ENCODE data around the gene PRDX3. TPM values are rescaled to one million over a fixed set of nuclear protein-coding genes. Genes with fewer than 3 reads are reported as not detected.
A peak's percentile ranks its signal among the peaks of the same experiment; 100 is the strongest.

The PRDX3 gene
- total RNA-seq, 3 donors from 2014 or later (not counting 1 experiment from before 2014, with no cell fraction given), result 12.5 to 17.4 (median 15.3) TPM

DNA sequence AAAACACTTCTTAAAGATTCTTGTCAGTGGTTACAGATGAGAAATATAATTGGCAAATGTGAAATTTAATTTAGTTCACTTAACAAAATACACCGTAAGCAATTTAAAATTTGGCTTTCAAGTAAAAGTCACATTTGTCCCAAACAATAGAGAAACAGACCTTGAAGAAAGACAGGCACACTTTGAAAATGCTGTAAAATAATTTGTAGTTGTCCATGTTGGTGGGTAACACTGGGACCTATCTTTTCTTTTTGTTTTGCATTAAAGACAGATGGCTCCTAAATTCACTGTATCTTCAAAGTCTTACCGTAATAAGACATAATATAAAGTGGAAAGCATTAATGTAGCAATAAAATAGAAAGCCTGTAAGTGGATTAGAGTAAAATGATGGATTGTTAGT lies 32.0 kb upstream of the PRDX3 start:
- Mint-ChIP-seq H3K4me3 (peak overlapping the region; percentile 28), H3K27ac (peak overlapping the region; percentile 91 to 93), H3K9me3 (no peaks in the 10 kb centered on the region), H3K4me1 (peaks cover 60 to 66% of the 10 kb centered on the region in 2 donors), H3K36me3 (no peaks in the 10 kb centered on the region), H3K27me3 (ENCODE audit: low read depth in 2 of 2) (no peaks in the 10 kb centered on the region)
- DNase-seq (no peak), ATAC-seq (no peak)
- no peak for TF ChIP-seq CTCF (IDR thresholded peaks at IDR 0.05)
- no CpG with 5 or more reads among the region's 2 CpGs for WGBS (ENCODE audit: insufficient coverage)
- Histone ChIP-seq H3K4me3 (ENCODE audit: low read length) (no peak overlapping the region), H3K27ac (ENCODE audit: low read length) (no peak overlapping the region), H3K27me3 (ENCODE audit: control insufficient read depth, insufficient read depth, low read length) (no peaks in the 10 kb centered on the region), H3K4me1 (ENCODE audit: control insufficient read depth, insufficient read depth, low read length) (peaks cover 45% of the 10 kb centered on the region), H3K9me3 (ENCODE audit: control insufficient read depth, insufficient read depth, low read length) (no peaks in the 10 kb centered on the region), H3K36me3 (ENCODE audit: control insufficient read depth, insufficient read depth, low read length) (no peaks in the 10 kb centered on the region)
- intact Hi-C loops (cut with micrococcal nuclease), result loop anchor here (1.0 kb wide), 1 partner anchor 10 kb away; no protein-coding TSS in a partner anchor

DNA sequence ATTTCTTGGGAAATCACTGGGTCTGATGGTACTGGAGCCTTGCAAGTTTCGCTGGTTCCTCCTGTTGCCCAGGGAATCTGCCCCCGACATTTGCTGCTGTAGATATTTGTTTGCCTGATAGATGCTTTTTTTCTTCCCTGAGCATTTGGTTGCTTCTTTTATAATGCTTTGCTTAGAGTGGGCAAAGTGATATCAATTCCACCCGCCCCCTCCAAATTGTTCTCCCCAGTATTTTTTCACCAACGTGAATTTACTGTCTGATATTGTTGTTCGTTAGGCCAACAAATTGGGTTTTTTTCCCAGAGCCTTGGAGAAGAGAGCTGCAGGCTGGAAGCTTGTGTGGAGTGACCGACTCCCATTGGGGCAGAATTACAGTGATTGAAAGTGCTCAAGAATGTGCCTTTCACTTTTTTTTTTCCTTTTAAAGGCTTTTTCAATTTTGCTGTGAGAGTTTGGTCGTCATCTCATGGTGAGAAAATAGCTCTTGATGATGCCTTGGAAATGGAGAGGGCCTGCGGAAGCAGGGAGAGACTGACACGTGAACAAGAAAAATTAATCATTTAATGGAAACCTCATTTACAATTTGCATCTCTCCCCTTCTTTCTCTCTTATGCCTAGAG lies 31.2 kb upstream of the PRDX3 start:
- H3K36me3 Mint-ChIP-seq, result no peaks in the 10 kb centered on the region
- H3K27me3 Mint-ChIP-seq (ENCODE audit: low read depth in 2 of 2), result no peaks in the 10 kb centered on the region
- no peaks in the 10 kb centered on the region for H3K9me3 Mint-ChIP-seq
- H3K27me3 ChIP-seq (ENCODE audit: control insufficient read depth, insufficient read depth, low read length), result no peaks in the 10 kb centered on the region
- H3K4me1 ChIP-seq (ENCODE audit: control insufficient read depth, insufficient read depth, low read length), result peaks cover 46% of the 10 kb centered on the region
- intact Hi-C loops (cut with micrococcal nuclease), result loop anchor here (1.0 kb wide), 1 partner anchor 59 kb away; no protein-coding TSS in a partner anchor
- 50% methylated on average over 6 of the region's 9 CpGs for WGBS (ENCODE audit: insufficient coverage)
- no peaks in the 10 kb centered on the region for H3K9me3 ChIP-seq (ENCODE audit: control insufficient read depth, insufficient read depth, low read length)
- peak overlapping the region; percentile 89 for H3K4me3 Mint-ChIP-seq
- H3K27ac Mint-ChIP-seq, result peak overlapping the region; percentile 92 to 93
- peak; percentile 40 for TF ChIP-seq CTCF (IDR thresholded peaks at IDR 0.05)
- H3K36me3 ChIP-seq (ENCODE audit: control insufficient read depth, insufficient read depth, low read length), result no peaks in the 10 kb centered on the region
- H3K27ac ChIP-seq (ENCODE audit: low read length), result peak overlapping the region; percentile 5
- ATAC-seq, result no peak
- no peak for DNase-seq
- H3K4me3 ChIP-seq (ENCODE audit: low read length), result no peak overlapping the region
- peaks cover 60 to 65% of the 10 kb centered on the region in 2 donors for H3K4me1 Mint-ChIP-seq

GRCh38 chr10:119209035-119209735 lies 30.6 kb upstream of the PRDX3 start:
- peak overlapping the region; percentile 5 for H3K27ac ChIP-seq (ENCODE audit: low read length)
- no peaks in the 10 kb centered on the region for H3K9me3 ChIP-seq (ENCODE audit: control insufficient read depth, insufficient read depth, low read length)
- Mint-ChIP-seq H3K9me3 (no peaks in the 10 kb centered on the region), H3K4me3 (peak overlapping the region; percentile 89), H3K27me3 (ENCODE audit: low read depth in 2 of 2) (no peaks in the 10 kb centered on the region), H3K4me1 (peaks cover 58% of the 10 kb centered on the region in 2 donors), H3K27ac (peak overlapping the region; percentile 92 to 93), H3K36me3 (no peaks in the 10 kb centered on the region)
- H3K36me3 ChIP-seq (ENCODE audit: control insufficient read depth, insufficient read depth, low read length), result no peaks in the 10 kb centered on the region
- DNase-seq (peak; percentile 42 to 77), ATAC-seq (peak in 1 of 3 donors; percentile 32)
- TF ChIP-seq CTCF (IDR thresholded peaks at IDR 0.05), result peak; percentile 81
- intact Hi-C loops (cut with micrococcal nuclease), result loop anchor here (1.0 kb wide), 1 partner anchor 60 kb away; no protein-coding TSS in a partner anchor
- peak overlapping the region; percentile 47 for H3K4me3 ChIP-seq (ENCODE audit: low read length)
- H3K27me3 ChIP-seq (ENCODE audit: control insufficient read depth, insufficient read depth, low read length), result no peaks in the 10 kb centered on the region
- WGBS (ENCODE audit: insufficient coverage), result 15% methylated on average over 13 of the region's 15 CpGs
- H3K4me1 ChIP-seq (ENCODE audit: control insufficient read depth, insufficient read depth, low read length), result peaks cover 46% of the 10 kb centered on the region
